Bronchial epithelial cell (primary cell): ENCODE data around the gene AMZ1. TPM values are rescaled to one million over a fixed set of nuclear protein-coding genes. Genes with fewer than 3 reads are reported as not detected.

Experiments used
- DNase-seq: peaks from one replicate; pipeline ENCODE4 v3.0.0-alpha.2; 2010; ENCODE audit warnings: low read depth
- FAIRE-seq: peaks from 2 replicates; lab custom pipeline; 2011; peaks lifted over from hg19 to GRCh38; lab: Jason Lieb, UNC
- H3K27me3 ChIP-seq: 2 replicates; pipeline ENCODE4 v1.5.1; 2011; ENCODE audit warnings: low read length; ENCODE audit not compliant: control insufficient read depth, insufficient read depth
- H3K36me3 ChIP-seq: 2 replicates; pipeline ENCODE4 v1.5.1; 2011; ENCODE audit warnings: low read length; ENCODE audit not compliant: control insufficient read depth, insufficient read depth
- H3K4me3 ChIP-seq: 2 replicates; pipeline ENCODE4 v1.5.1; 2011; ENCODE audit warnings: mild to moderate bottlenecking, low read depth, low read length, control low read depth
- CTCF ChIP-seq: IDR thresholded peaks from 2 replicates; pipeline ENCODE4 v1.5.1; 2011; ENCODE audit warnings: mild to moderate bottlenecking, moderate library complexity, low read length, control low read depth, inconsistent platforms; ENCODE audit not compliant: insufficient read depth, severe bottlenecking
- total RNA-seq: library from RNA; depleted of rRNA; stranded (reverse); fragments of >200 nt; gene quantifications from 2 replicates; pipeline ENCODE4 v1.2.1, GENCODE V29; 2014

Gene AMZ1
- total RNA-seq, 1 donor from 2014 or later = not detected

DNA sequence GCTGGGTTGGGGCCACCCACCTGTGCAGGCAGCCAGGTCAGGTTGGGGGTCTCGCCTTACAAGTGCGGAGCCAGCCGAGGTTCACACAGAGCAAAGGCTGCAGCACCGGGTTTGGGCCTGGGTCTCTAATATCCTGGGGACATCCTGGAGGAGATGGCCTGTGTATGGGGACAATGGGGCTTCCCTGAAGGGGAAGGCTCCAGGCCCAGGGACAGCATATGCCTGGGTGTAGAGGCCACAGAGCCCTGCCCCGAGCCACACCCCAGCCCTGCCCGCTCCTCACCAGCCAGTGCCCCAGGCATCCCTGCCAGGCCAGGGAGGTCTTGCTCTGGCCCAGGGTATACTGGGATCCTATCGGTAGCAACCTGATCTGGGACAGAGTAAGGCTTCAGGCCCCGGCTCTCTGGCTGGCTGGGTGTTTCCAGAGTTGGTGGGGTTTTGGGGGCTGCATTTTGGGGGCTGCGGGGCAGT lies 47.1 kb upstream of the AMZ1 start:
- DNase-seq (no peak), FAIRE-seq (no peak)
- no peak for TF ChIP-seq CTCF
- Histone ChIP-seq H3K4me3 (no peak overlapping the region), H3K36me3 (peaks cover 5% of the 10 kb centered on the region), H3K27me3 (no peaks in the 10 kb centered on the region)

- FAIRE-seq (no peak), DNase-seq (peak; percentile 53)
- H3K4me3 ChIP-seq = no peak overlapping the region
- H3K27me3 ChIP-seq = no peaks in the 10 kb centered on the region
- H3K36me3 ChIP-seq = peaks cover 2% of the 10 kb centered on the region
- no peak for TF ChIP-seq CTCF
These were observed 46.3 kb upstream of the AMZ1 start for GRCh38 chr7:2641406-2642393.

DNA sequence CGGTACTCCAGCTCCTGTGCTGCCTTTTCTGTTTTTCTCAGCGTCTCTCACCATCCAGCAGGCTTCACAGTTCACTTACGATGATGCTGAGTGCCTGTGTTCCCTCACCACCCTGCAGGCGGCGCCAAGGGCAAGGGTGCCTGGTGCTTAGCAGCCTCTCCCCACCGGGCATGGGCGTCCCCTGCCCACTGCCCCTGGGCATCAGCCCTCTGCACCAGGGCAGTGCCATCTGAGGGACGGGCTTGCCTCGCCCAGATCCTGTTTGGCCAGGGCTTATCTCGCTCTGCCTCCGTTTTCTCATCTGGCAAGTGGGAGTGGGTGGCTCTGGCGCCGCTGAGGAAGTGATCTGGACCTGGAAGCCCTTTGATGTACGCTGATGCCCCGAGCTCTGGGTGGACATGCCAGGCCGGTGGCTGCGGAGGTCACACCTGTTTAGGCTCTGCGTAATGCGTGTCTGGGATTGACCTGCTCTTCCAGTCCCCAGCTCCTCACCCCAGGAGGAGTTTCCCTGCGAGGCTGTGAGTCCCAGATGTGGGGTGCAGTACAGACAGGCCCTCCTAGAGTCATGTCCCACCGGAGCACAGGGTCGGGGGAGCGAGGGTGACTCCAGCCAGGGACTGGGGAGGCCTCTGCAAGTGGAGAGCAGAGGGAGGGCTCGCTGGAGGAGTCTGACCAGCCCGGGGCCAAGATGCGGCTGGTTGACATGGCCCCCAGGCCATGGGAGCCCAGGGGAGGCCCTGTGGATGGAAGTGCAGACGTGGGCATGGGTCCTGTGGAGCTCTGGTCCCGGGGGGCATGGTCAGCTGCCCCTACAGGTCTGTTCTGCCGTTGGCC lies 44.4 kb upstream of the AMZ1 start:
- no peak for DNase-seq
- TF ChIP-seq CTCF = no peak
- H3K27me3 ChIP-seq = no peaks in the 10 kb centered on the region
- H3K4me3 ChIP-seq = no peak overlapping the region
- FAIRE-seq = no peak
- peaks cover 5% of the 10 kb centered on the region for H3K36me3 ChIP-seq

DNA sequence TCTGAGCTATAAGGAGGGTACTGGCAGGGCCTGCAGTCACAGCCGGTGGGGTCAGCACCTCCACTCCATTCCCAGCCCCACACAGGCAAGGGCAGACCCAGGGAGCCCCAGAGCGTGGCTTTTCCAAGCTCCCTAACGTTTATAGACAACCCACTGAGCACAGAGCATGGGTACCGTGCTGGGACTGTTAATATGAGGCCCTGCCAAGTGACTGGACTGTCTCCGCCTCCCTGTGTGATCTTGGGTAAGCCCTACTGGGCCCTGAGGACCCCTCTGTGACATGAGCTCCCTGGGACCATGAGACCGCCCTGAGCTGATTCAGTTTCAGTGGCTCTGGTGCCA lies 43.8 kb upstream of the AMZ1 start:
- DNase-seq (no peak), FAIRE-seq (no peak)
- TF ChIP-seq CTCF = no peak
- no peak overlapping the region for H3K4me3 ChIP-seq
- H3K27me3 ChIP-seq = no peaks in the 10 kb centered on the region
- H3K36me3 ChIP-seq = peaks cover 5% of the 10 kb centered on the region

DNA sequence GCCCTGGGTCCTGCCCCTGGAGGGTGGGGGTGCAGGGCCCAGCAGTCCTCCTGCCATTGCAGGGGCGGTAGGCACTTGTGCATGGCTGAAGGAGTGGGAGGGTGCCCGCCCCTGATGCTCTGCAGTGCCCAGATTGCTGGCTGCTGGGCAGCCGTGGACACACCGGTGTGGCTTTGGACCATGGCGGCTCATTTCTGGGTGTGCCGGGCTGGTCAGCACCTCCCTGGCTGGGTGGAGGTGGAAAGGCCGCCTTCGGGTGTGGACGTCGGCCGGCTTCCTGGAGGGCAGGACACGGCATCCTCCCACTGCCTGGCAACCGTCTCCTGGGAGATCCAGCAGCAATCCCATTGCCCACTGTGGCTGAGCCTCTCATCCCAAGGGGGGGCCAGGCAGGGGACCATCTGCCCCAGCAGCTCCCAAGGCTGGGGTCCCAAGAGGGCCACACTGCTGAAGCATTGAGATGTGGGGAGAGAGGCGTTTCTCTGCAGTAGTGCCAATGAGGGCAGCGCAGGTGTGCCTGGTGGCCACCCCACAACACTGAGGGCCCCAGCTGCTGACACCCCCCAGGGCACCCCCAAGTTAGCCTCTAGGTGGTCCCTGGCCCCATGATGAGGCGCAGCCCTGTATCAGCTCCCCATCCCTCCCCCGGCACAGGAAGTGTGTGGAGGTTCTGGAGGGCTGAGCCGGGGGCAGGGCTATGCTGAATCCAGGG lies 43.3 kb upstream of the AMZ1 start:
- TF ChIP-seq CTCF = no peak
- DNase-seq (no peak), FAIRE-seq (no peak)
- Histone ChIP-seq H3K27me3 (no peaks in the 10 kb centered on the region), H3K36me3 (peaks cover 8% of the 10 kb centered on the region), H3K4me3 (no peak overlapping the region)
